Kidney (tissue), 14 donors: Measurements from ENCODE around the gene PNCK. TPM values are rescaled to one million over a fixed set of nuclear protein-coding genes. Genes with fewer than 3 reads are reported as not detected.

ENCODE experiments used
- DNase-seq, 5 donors: peaks; one replicate each; pipeline ENCODE4 v3.0.0-alpha.2; 2013 to 2020
- FAIRE-seq: peaks from 2 replicates; lab custom pipeline; 2012; peaks lifted over from hg19 to GRCh38; lab: Jason Lieb, UNC
- H3K27ac ChIP-seq, 2 donors: one replicate each; pipeline ENCODE4 v1.7.0; 2013; ENCODE audit warnings: low read depth in 2 of 2, low read length in 2 of 2, inconsistent platforms in 1 of 2
- H3K27me3 ChIP-seq: one replicate; pipeline ENCODE4 v1.7.1; 2013; ENCODE audit warnings: low read length, inconsistent platforms; ENCODE audit not compliant: control insufficient read depth, insufficient read depth
- H3K36me3 ChIP-seq, 3 donors: one replicate each; pipeline versions ENCODE4 v1.7.0 to v1.7.1; 2013; ENCODE audit warnings: low read length in 3 of 3, control low read depth in 1 of 3, inconsistent platforms in 1 of 3; ENCODE audit not compliant: insufficient read depth in 3 of 3, control insufficient read depth in 2 of 3
- H3K4me1 ChIP-seq, 3 donors: one replicate each; pipeline versions ENCODE4 v1.7.0 to v1.7.1; 2013; ENCODE audit warnings: low read length in 3 of 3, inconsistent platforms in 1 of 3, low read depth in 1 of 3; ENCODE audit not compliant: control insufficient read depth in 2 of 3, insufficient read depth in 2 of 3
- H3K4me3 ChIP-seq, 3 donors: one replicate each; pipeline versions ENCODE4 v1.7.0 to v1.8.1; 2013; ENCODE audit warnings: low read length in 3 of 3, control low read depth in 1 of 3, inconsistent platforms in 1 of 3
- H3K9ac ChIP-seq, 3 donors: one replicate each; pipeline versions ENCODE4 v1.7.0 to v1.7.1; 2013; ENCODE audit warnings: low read length in 3 of 3, control low read depth in 1 of 3, inconsistent platforms in 1 of 3
- H3K9me3 ChIP-seq, 3 donors: one replicate each; pipeline versions ENCODE4 v1.7.0 to v1.7.1; 2013; ENCODE audit warnings: low read length in 3 of 3, control low read depth in 1 of 3, inconsistent platforms in 1 of 3; ENCODE audit not compliant: control insufficient read depth in 2 of 3, insufficient read depth in 1 of 3
- CTCF ChIP-seq: IDR thresholded peaks from 3 replicates; pipeline ENCODE4 v1.5.1; 2012; ENCODE audit warnings: mild to moderate bottlenecking, moderate library complexity, borderline replicate concordance; ENCODE audit not compliant: insufficient read depth; ENCODE audit errors: extremely low read depth
- intact Hi-C: fragments of 100-400 bp; cut with DNase I; formaldehyde crosslinking; loops from one replicate; pipeline ENCODE4 v1.11.1; 2022
- polyA plus RNA-seq: library from polyadenylated mRNA; stranded (reverse); fragments of 350-450 nt; fragmentation: Illumina TruSeq; extraction: RNeasy Lipid Tissue Mini Kit (QIAGEN cat#74804); gene quantifications from one replicate; pipeline ENCODE4 v1.2.3, GENCODE V29; 2014; ENCODE audit warnings: low read depth, low replicate concordance; ENCODE audit not compliant: insufficient read depth
- total RNA-seq: library from RNA; stranded (reverse); fragmentation: NEBNext Ultra II Directional; extraction: Animal tissue kit (Norgen Biotek cat#: 25700); gene quantifications from one replicate; pipeline ENCODE4 v1.2.1, GENCODE V29; 2021
- donor health status: control.
- donor health status: control.
- donor health status: control.
- donor health status: control.
- donor health status: control.
- donor health status: DM: yes; HTN: yes; CAD: no.
- donor health status: Normal renal cell carcinoma (clear cell type).

The PNCK gene
- total and polyA plus RNA-seq, 2 donors from 2014 or later, result 1.5 to 5.5 TPM

DNA sequence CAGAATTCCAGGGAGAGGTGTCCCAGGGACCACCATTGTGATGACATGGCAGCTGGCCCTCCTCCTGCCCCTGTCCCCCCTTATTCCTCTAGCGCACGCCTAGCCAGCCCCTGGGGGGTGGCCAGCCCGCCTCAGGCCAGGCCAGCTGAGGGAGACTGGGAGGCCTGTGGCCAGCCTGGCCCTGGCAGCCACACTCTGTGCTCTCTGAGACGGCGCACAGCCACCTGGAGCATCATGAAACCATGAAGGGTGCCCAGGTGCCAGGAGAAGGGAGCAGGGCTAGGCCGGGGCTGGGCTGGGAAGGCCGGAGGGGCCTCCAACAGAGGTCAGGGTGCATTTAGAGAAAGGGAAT is 41.0 kb downstream of the PNCK start:
- no peaks in the 10 kb centered on the region for H3K36me3 ChIP-seq
- H3K9me3 ChIP-seq, result no peaks in the 10 kb centered on the region
- intact Hi-C loops, result no loop called here
- no peak overlapping the region for H3K9ac ChIP-seq
- DNase-seq, result no peak
- H3K27me3 ChIP-seq, result no peaks in the 10 kb centered on the region
- H3K4me3 ChIP-seq, result no peak overlapping the region
- H3K4me1 ChIP-seq, result no peaks in the 10 kb centered on the region
- FAIRE-seq, result no peak
- H3K27ac ChIP-seq, result no peak overlapping the region
- no peak for TF ChIP-seq CTCF

- no peaks in the 10 kb centered on the region for H3K4me1 ChIP-seq
- TF ChIP-seq CTCF, result no peak
- H3K27me3 ChIP-seq, result no peaks in the 10 kb centered on the region
- no peak overlapping the region for H3K9ac ChIP-seq
- FAIRE-seq (no peak), DNase-seq (no peak)
- no peaks in the 10 kb centered on the region for H3K9me3 ChIP-seq
- no peak overlapping the region for H3K27ac ChIP-seq
- H3K36me3 ChIP-seq, result no peaks in the 10 kb centered on the region
- intact Hi-C loops, result no loop called here
- no peak overlapping the region for H3K4me3 ChIP-seq
These were observed 41.6 kb downstream of the PNCK start for GRCh38 chrX:153631907-153632594.

GRCh38 chrX:153631346-153631745 is 42.3 kb downstream of the PNCK start:
- H3K9ac ChIP-seq, result no peak overlapping the region
- FAIRE-seq, result no peak
- no peak overlapping the region for H3K4me3 ChIP-seq
- H3K27ac ChIP-seq, result no peak overlapping the region
- H3K36me3 ChIP-seq, result no peaks in the 10 kb centered on the region
- H3K4me1 ChIP-seq, result no peaks in the 10 kb centered on the region
- no peaks in the 10 kb centered on the region for H3K9me3 ChIP-seq
- no peak for DNase-seq
- intact Hi-C loops, result no loop called here
- no peak for TF ChIP-seq CTCF
- H3K27me3 ChIP-seq, result no peaks in the 10 kb centered on the region

DNA sequence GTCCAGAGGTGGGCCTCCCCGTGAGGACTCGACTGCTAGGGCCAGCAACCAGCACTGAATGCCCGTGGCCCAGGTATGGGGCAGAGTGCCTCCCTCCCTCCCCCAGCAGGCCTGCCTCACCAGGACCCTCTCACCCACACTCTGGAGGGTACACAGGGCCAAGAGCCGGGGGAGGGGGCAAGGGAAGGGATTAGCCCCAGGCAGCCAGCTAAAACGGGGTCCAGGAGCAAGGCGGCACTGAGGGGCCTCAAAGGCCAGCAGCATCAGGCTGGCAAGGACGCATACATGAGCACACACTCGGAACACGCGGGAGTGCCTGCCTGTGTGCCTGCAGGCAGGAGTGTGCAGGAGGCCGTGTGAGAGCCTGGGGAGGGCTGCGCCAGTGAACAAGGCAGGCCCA is 44.9 kb downstream of the PNCK start:
- no peaks in the 10 kb centered on the region for H3K9me3 ChIP-seq
- H3K9ac ChIP-seq, result no peak overlapping the region
- FAIRE-seq, result no peak
- peak in 2 of 5 donors; percentile 38 to 39 for DNase-seq
- no peaks in the 10 kb centered on the region for H3K27me3 ChIP-seq
- H3K27ac ChIP-seq, result no peak overlapping the region
- TF ChIP-seq CTCF, result no peak
- H3K36me3 ChIP-seq, result no peaks in the 10 kb centered on the region
- peaks cover 0 to 2% (median 0%) of the 10 kb centered on the region in 3 donors for H3K4me1 ChIP-seq
- intact Hi-C loops, result no loop called here
- no peak overlapping the region for H3K4me3 ChIP-seq
